Vagina (tissue), 2 donors: ENCODE results near the gene GATA2. TPM values are rescaled to one million over a fixed set of nuclear protein-coding genes. Genes with fewer than 3 reads are reported as not detected.

Experiments
- DNase-seq, 2 donors: peaks; one replicate each; pipeline ENCODE4 v3.0.0-alpha.2; 2017; ENCODE audit errors: extremely low spot score in 2 of 2
- H3K27ac ChIP-seq: fragments of 200-600 bp; sonication (generic); one replicate; pipeline ENCODE4 v1.5.1; 2019
- H3K27me3 ChIP-seq: fragments of 200-600 bp; sonication (generic); one replicate; pipeline ENCODE4 v1.5.1; 2019
- H3K36me3 ChIP-seq, 2 donors: fragments of 200-600 bp; sonication (generic); one replicate each; pipeline ENCODE4 v1.5.1; 2017 to 2019
- H3K4me1 ChIP-seq: fragments of 200-600 bp; sonication (generic); one replicate; pipeline ENCODE4 v1.5.1; 2019
- H3K4me3 ChIP-seq, 2 donors: fragments of 200-600 bp; sonication (generic); 1 replicate in 1 of 2; 2 replicates in 1 of 2; pipeline ENCODE4 v1.5.1; 2016 to 2019
- H3K9me3 ChIP-seq: fragments of 200-600 bp; sonication (generic); one replicate; pipeline ENCODE4 v1.5.1; 2019
- POLR2A ChIP-seq, 2 donors: fragments of 450-650 bp; IDR thresholded peaks; one replicate each; pipeline ENCODE4 v1.6.1; 2017; ENCODE audit warnings: antibody characterized with exemption in 2 of 2, mild to moderate bottlenecking in 2 of 2, moderate library complexity in 2 of 2
- POLR2AphosphoS5 ChIP-seq, 2 donors: sonication (generic); formaldehyde crosslinking; IDR thresholded peaks; one replicate each; pipeline ENCODE4 v1.9.0; 2017; ENCODE audit warnings: antibody characterized with exemption in 2 of 2, mild to moderate bottlenecking in 2 of 2, low read depth in 1 of 2; ENCODE audit not compliant: insufficient read depth in 1 of 2
- intact Hi-C: fragments of 100-400 bp; cut with DNase I; formaldehyde crosslinking; loops from one replicate; pipeline ENCODE4 v1.15.1; 2023
- total RNA-seq: library from RNA; depleted of rRNA; stranded (reverse); fragments of >200 nt; gene quantifications from one replicate; pipeline ENCODE4 v1.2.3, GENCODE V29; 2016
- TF ChIP-seq, protein P1 (sequence below), 3 experiments: fragments of 450-650 bp in 2 of 3; fragments of 200-600 bp in 1 of 3; sonication (generic) in 1 of 3; IDR thresholded peaks; one replicate each; pipeline ENCODE4 v1.5.1; 2017 to 2019; ENCODE audit warnings: antibody characterized with exemption in 3 of 3, mild to moderate bottlenecking in 2 of 3, moderate library complexity in 2 of 3

GATA2 gene
- total RNA-seq: 50.6 TPM

- intact Hi-C loops: loop anchor here (10.0 kb wide), 1 partner anchor 408 kb away; no protein-coding TSS in a partner anchor
- Histone ChIP-seq H3K36me3 (no peaks in the 10 kb centered on the region), H3K27me3 (no peaks in the 10 kb centered on the region), H3K9me3 (no peaks in the 10 kb centered on the region), H3K4me3 (peak within 1 kb of the TSS; percentile 83), H3K4me1 (peaks cover 63% of the 10 kb centered on the region), H3K27ac (peak within 1 kb of the TSS; percentile 95)
- TF ChIP-seq, protein P1, sequence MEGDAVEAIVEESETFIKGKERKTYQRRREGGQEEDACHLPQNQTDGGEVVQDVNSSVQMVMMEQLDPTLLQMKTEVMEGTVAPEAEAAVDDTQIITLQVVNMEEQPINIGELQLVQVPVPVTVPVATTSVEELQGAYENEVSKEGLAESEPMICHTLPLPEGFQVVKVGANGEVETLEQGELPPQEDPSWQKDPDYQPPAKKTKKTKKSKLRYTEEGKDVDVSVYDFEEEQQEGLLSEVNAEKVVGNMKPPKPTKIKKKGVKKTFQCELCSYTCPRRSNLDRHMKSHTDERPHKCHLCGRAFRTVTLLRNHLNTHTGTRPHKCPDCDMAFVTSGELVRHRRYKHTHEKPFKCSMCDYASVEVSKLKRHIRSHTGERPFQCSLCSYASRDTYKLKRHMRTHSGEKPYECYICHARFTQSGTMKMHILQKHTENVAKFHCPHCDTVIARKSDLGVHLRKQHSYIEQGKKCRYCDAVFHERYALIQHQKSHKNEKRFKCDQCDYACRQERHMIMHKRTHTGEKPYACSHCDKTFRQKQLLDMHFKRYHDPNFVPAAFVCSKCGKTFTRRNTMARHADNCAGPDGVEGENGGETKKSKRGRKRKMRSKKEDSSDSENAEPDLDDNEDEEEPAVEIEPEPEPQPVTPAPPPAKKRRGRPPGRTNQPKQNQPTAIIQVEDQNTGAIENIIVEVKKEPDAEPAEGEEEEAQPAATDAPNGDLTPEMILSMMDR (IDR thresholded peaks at IDR 0.05): no peak
- TF ChIP-seq POLR2A (IDR thresholded peaks at IDR 0.05) (peak in 1 of 2 donors; percentile 47), POLR2AphosphoS5 (IDR thresholded peaks at IDR 0.05; ENCODE audit: insufficient read depth in 1 of 2, low read depth in 1 of 2) (peak in 1 of 2 donors; percentile 55)
- DNase-seq: peak in 1 of 2 donors; percentile 85
These were observed at the start of gene GATA2 for GRCh38 chr3:128492671-128493569. Gene GATA2 (minus strand): TSS chr3:128493201. CDS start chr3:128487031, 6,170 bp downstream.

- intact Hi-C loops: no loop called here
- TF ChIP-seq, protein P1 (IDR thresholded peaks at IDR 0.05): no peak
- no peak for TF ChIP-seq POLR2AphosphoS5 (IDR thresholded peaks at IDR 0.05; ENCODE audit: insufficient read depth in 1 of 2, low read depth in 1 of 2)
These were observed 48.2 kb upstream of the GATA2 start for GRCh38 chr3:128541246-128541645.

DNA sequence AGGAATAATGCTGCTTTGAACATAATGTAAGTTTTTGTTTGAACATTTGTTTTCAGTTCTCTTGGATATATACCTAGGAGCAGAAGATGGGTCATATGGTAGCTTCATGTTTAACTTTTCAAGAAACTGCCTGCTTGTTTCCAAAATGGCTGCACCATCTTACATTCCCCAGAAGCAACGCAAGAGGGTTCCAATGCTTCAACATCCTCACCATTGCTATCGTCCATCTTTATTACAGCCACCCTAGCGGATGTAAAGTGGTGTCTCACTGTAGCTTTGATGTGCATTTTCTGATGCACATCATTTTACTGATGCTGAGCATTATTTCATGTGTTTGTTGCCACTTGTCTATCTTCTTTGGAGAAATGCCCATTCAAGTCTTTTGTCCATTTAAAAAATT, 46.4 kb upstream of the GATA2 start:
- H3K9me3 ChIP-seq: no peaks in the 10 kb centered on the region
- H3K36me3 ChIP-seq: no peaks in the 10 kb centered on the region
- H3K4me3 ChIP-seq: no peak overlapping the region
- no peaks in the 10 kb centered on the region for H3K4me1 ChIP-seq
- TF ChIP-seq POLR2AphosphoS5 (IDR thresholded peaks at IDR 0.05; ENCODE audit: insufficient read depth in 1 of 2, low read depth in 1 of 2) (no peak), POLR2A (IDR thresholded peaks at IDR 0.05) (no peak)
- TF ChIP-seq, protein P1 (IDR thresholded peaks at IDR 0.05): no peak
- no peaks in the 10 kb centered on the region for H3K27me3 ChIP-seq
- intact Hi-C loops: no loop called here
- DNase-seq: peak in 1 of 2 donors; percentile 5
- H3K27ac ChIP-seq: no peak overlapping the region

More at GRCh38 chr3:128541246-128541645, 48.2 kb upstream of the GATA2 start:
- no peaks in the 10 kb centered on the region for H3K27me3 ChIP-seq
- no peak overlapping the region for H3K4me3 ChIP-seq
- H3K4me1 ChIP-seq: no peaks in the 10 kb centered on the region
- H3K9me3 ChIP-seq: no peaks in the 10 kb centered on the region
- H3K36me3 ChIP-seq: no peaks in the 10 kb centered on the region
- H3K27ac ChIP-seq: no peak overlapping the region
- DNase-seq: peak in 1 of 2 donors; percentile 71

DNA sequence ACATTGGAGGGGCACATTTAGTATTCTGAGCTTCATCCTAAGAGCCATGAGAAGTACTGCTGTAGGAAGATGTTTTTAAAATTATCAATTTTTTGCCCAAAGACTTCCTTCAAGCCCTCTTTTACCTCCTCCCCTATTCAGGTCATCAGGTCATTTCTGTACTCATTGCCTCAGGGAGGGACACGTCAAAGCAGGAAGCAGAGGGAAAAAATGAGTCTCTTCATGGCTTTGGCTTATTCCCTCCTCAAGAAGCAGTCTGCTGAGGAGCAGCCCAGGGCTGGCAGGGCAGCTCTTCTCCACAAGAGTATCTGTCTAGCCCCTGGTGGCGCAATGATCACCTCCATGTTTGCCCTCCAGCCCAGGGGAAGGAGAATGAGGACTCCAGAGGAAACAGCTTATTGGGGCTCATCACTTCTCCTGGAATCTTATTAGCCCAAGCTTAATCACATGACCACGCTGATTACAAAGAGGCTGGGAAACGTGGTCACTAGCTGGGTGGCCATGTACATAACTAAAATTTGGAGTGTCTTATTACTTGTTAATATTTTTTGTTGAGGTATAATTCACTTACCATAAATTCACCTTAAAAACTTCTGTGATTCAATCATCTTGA, 44.2 kb upstream of the GATA2 start:
- Histone ChIP-seq H3K4me1 (no peaks in the 10 kb centered on the region), H3K4me3 (no peak overlapping the region), H3K9me3 (no peaks in the 10 kb centered on the region), H3K27ac (no peak overlapping the region), H3K27me3 (no peaks in the 10 kb centered on the region), H3K36me3 (no peaks in the 10 kb centered on the region)
- TF ChIP-seq POLR2A (IDR thresholded peaks at IDR 0.05): no peak
- no peak for TF ChIP-seq POLR2AphosphoS5 (IDR thresholded peaks at IDR 0.05; ENCODE audit: insufficient read depth in 1 of 2, low read depth in 1 of 2)
- TF ChIP-seq, protein P1 (IDR thresholded peaks at IDR 0.05): no peak
- DNase-seq: peak in 1 of 2 donors; percentile 34
- intact Hi-C loops: no loop called here
